SH-SY5Y (cell line): ENCODE measurements around the gene FBXW7.

Experiments used
- GATA2 ChIP-seq: IDR thresholded peaks from 2 replicates; pipeline ENCODE4 v1.6.1; 2011; ENCODE audit warnings: mild to moderate bottlenecking, low read depth, low read length
- GATA3 ChIP-seq: IDR thresholded peaks from 2 replicates; pipeline ENCODE4 v1.6.1; 2011; ENCODE audit warnings: low read depth, mild to moderate bottlenecking, low read length, moderate library complexity

DNA sequence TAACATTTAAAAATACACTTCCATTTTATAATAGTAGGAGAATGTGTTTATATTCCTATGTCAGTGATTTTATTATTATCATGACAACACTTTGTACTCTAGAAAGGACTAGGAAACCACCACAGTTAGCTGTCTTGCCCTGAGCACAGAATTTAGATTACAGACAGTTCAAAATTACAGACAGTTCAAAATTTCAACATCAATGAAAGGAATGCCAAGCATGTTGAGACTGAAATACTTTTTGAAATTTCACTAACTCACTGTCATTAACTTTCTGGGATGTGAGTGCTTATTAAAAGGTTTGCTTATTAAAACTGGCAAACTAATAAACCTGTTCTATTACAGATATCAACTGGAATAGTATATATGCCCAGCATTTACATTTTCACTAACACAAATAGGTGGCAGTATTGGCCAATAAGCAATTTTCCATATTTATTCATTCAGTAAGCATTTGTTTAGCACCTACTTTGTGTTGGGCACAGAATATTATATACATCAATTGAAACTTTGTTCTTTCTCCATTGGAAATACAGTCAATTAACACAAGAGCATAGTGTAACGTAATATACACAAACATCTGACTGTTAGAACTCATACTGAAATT, 179.4 kb downstream of the FBXW7 start:
- no peak for TF ChIP-seq GATA2
- no peak for TF ChIP-seq GATA3
